NCI-H1105 (cell line): ENCODE measurements around the gene ACOT4.
A peak's percentile ranks its signal among the peaks of the same experiment; 100 is the strongest.
"Not testable (repeated sequence)": the region's sequence is repeated elsewhere in the genome, so short reads cannot be mapped to it uniquely, and the experiment has no call there.

ENCODE experiments used
- DNase-seq: peaks from one replicate; lab custom pipeline; 2025; lab: John Stamatoyannopoulos, UW

The ACOT4 gene

GRCh38 chr14:73577214-73577613 lies 14.5 kb upstream of the ACOT4 start:
- not testable (repeated sequence) for DNase-seq

- DNase-seq = not testable (repeated sequence)
These were observed 9.3 kb upstream of the ACOT4 start for GRCh38 chr14:73582102-73582979.

DNA sequence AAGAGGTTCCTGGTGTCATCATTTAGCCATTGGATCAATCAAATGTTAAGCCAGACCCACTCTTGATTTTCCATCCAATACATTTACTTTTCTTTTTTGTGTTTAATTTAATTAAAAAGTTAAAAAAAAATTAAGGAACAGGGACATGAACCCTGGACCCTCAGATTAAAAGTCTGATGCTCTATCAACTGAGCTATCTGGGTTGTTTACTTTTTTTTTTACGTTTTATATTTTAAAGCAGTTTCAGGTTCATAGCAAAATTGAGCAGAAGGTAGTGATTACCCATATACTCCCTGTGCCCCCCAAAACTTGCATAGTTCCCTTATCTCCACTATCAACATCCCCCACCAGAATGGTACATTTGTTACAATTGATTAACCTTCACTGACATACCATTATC lies 3.0 kb upstream of the ACOT4 start:
- no peak for DNase-seq

DNA sequence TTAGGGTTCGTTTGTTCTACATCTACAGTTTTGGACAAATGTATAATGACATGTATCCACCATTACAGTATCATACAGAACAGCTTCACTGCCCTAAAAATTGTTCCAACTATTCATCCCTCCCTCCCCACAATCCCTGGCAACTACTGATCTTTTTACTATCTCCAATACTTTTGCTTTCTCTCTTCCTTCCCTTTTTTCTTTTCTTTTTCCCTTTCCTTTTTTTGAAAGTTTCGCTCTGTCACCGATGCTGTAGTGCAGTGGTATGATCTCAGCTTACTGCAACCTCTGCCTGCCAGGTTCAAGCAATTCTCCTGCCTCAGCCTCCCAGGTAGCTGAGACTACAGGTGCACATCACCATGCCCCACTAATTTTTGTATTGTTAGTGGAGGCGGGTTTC lies 2.6 kb upstream of the ACOT4 start:
- DNase-seq = no peak

DNA sequence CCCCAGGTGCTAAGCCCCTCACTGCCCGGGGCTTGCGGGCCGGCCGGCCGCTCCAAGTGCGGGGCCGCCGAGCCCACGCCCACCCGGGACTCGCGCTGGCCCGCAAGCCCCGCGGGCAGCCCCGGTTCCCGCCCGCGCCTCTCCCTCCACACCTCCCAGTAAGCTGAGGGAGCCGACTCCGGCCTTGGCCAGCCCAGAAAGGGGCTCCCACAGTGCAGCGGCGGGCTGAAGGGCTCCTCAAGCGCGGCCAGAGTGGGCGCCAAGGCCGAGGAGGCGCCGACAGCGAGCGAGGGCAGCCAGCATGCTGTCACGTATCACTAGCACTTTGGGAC lies 1.0 kb upstream of the ACOT4 start:
- not testable (repeated sequence) for DNase-seq

GRCh38 chr14:73594491-73594890 lies 2.8 kb downstream of the ACOT4 start:
- DNase-seq = no peak

- no peak for DNase-seq
These were observed 7.8 kb downstream of the ACOT4 start for GRCh38 chr14:73599499-73599898.

DNA sequence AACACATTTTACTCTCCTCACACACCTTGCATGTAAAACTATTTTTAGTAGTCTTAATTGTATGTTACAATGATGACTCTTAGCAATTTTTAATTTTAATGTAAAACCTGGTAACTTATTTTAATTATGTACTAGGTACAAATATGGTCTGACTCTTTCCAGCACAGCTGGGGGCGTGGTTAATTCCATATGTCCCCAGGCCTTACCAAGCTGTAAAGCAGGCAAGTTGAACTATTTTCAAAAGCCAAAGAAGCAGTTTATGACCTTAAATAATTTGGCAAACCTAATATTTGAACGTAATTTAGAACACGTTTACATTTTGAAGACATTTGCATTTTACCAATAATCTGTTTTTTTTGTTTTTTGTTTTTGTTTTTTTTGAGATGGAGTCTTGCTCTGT lies 11.3 kb downstream of the ACOT4 start:
- no peak for DNase-seq

DNA sequence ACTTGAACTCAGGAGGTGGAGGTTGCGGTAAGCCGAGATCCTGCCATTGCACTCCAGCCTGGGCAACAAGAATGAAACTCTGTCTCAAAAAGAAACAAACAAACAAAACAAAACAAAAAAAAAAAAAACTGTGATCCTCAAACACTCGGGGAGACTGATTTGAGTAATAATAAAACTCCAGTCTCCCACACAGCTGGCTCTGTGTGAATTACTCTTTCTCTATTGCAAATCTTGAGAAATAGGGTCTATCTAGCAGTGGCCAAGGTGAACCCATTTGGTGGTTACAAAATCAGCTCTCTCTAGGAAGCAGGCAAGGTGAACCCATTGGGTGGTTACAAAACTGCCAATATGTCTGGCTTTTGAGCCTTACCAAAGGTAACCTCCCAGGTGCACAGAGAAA lies 14.6 kb downstream of the ACOT4 start:
- DNase-seq = no peak

GRCh38 chr14:73607241-73607640 lies 15.6 kb downstream of the ACOT4 start:
- no peak for DNase-seq

DNA sequence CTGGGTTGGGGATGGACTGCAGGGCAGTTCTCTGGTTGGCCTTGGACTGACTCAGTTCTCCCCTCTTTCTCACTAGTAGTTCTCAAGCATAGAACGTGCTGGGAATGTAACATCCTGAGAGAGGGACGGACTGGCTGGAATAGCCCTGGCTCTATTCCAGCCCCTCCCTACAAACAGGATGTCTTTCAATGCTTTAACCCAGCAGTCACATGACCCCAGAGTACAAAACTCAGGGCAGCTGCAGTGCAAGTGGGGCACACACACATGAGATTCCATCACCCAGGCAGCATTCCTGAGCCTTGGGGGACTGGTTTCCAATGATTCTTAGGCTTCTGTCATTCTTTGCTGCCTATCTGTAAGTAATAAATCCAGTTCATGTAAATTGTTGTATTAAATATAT lies 19.0 kb downstream of the ACOT4 start:
- DNase-seq = no peak

DNA sequence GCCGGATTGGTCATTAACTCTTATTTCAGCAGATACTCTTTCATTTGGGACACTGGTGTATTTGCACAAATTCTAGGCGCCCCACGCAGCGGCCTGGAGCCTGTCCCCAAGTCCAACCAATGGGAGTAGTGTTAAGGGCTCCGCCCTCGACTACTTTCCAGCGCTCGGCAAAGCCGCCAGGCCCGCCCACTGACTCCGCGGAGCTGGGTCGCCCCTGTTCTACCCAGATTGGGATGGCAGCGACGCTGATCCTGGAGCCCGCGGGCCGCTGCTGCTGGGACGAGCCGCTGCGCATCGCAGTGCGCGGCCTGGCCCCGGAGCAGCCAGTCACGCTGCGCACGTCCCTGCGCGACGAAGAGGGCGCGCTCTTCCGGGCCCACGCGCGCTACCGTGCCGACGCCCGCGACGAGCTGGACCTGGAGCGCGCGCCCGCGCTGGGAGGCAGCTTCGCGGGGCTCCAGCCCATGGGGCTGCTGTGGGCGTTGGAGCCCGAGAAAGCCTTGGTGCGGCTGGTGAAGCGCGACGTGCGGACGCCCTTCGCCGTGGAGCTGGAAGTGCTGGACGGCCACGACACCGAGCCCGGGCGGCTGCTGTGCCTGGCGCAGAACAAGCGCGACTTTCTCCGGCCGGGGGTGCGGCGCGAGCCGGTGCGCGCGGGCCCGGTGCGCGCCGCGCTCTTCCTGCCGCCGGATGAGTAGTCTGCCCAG lies 20.8 kb downstream of the ACOT4 start, which contains the start of gene ACOT6:
Gene ACOT6, plus strand, starts transcription at position 179 of the 707 bp plus-strand sequence. Its CDS starts 55 bp downstream, at position 234.
- DNase-seq = peak; percentile 40

GRCh38 chr14:73613046-73613383 lies 21.3 kb downstream of the ACOT4 start:
- peak; percentile 15 for DNase-seq

DNA sequence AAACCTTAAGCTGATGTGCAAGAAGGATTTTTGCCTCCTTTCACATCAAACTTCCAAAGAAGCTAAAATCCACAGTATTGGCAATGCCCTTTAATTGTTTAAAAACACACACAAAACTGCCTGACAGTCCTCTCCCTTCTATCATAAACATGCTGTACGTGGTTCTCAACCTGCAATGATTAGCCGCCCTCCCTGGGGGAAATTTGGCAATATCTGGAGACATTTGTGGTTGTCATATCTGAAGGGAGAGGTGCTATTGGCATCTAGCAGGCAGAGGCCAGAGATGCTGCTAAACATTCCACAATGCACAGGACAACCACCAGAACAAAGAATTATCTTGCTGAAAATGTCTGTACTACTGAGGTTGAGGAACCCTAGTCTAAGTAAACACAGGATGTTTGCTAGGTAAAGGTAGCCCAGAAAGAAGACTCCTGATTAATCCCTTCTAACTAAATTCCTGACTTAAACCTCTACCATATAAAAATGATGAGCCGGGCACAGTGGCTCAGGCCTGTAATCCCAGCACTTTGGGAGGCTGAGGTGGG lies 21.8 kb downstream of the ACOT4 start:
- DNase-seq = no peak

DNA sequence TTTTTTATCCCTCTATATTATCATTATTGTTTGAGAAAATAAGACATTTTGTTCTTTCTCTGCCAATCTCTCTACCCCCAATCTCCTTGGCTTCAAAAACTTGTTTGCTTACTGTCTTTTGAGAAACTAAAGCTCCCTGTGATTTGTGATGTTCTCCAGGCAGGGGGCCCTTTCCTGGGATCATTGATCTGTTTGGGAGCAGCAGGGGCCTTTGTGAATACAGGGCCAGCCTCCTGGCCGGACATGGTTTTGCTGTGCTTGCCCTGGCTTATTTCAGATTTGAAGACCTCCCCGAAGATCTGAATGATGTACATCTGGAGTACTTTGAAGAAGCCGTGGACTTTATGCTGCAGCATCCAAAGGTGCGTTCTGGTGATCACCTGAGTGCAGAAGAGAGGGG lies 25.2 kb downstream of the ACOT4 start:
- DNase-seq = no peak

GRCh38 chr14:73619524-73619923 lies 27.9 kb downstream of the ACOT4 start:
- DNase-seq = no peak

DNA sequence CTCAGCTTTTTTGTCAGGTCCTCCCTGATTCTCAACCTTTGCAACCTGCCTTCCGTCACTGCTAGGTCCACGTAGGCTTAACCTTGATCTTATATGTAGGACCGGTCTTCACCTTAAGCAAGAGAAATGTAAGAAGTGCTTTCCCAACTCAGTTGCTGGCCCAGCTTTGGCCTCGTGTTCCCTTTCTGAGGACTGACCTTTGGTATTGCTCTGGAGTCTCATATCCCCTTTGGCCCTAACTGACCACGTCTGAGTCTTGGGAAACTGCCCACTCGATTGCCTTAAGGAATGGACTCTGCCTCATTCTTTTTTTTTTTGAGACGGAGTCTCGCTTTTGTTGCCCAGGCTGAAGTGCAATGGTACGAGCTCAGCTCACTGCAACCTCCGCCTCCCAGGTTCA lies 28.6 kb downstream of the ACOT4 start:
- no peak for DNase-seq

DNA sequence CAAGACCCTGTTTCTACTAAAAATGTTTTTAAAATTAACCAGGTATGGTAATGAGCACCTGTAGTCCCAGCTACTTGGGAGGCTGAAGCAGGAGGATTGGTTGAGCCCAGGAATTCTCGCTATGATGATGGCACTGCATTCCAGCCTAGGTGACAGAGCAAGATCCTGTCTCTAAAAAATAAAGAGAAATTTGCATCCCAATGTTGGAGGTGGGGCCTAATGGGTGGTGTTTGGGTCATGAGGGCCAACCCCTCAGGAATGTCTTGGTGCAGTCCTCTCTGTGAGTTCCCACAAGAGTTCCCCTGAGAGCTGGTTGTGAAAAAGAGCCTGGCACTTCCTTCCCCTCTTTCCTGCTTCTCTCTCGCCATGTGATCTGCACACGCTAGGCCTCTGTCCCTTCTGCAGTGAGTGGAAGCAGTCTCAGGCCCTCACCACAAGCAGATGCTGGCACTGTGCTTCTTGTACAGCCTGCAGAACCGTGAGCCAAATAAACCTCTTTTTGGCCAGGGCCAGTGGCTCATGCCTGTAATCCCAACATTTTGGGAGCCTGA lies 31.9 kb downstream of the ACOT4 start:
- no peak for DNase-seq

- DNase-seq = no peak
These were observed 34.0 kb downstream of the ACOT4 start for GRCh38 chr14:73625706-73626105.

- no peak for DNase-seq
These were observed 35.5 kb downstream of the ACOT4 start for GRCh38 chr14:73627151-73627558.

- DNase-seq = no peak
These were observed 38.5 kb downstream of the ACOT4 start for GRCh38 chr14:73630009-73630780.
